PC-9 (cell line): ENCODE measurements around the gene KRTAP12-2. TPM values are rescaled to one million over a fixed set of nuclear protein-coding genes. Genes with fewer than 3 reads are reported as not detected.

ENCODE experiments used
- BruUV-seq: library from RNA; stranded (reverse); fragments of 400-500 nt; replicated peaks from 2 replicates; lab custom pipeline; 2021; lab: Mats Ljungman, UMichigan
- CTCF ChIA-PET: fragments of 300-600 bp; sonication (Branson Sonifier 250); formaldehyde crosslinking; loops from one replicate; lab custom pipeline; 2022; ENCODE audit warnings: antibody characterized with exemption; lab: Charles Lee
- POLR2A ChIA-PET: fragments of 300-600 bp; sonication (Branson Sonifier 250); formaldehyde crosslinking; loops from one replicate; lab custom pipeline; 2022; ENCODE audit warnings: antibody characterized with exemption; ENCODE audit not compliant: unreplicated experiment; lab: Charles Lee
- DNase-seq, 2 experiments: peaks; one replicate each; pipeline versions ENCODE4 v3.0.0 to v3.0.0-alpha.2; 2015 to 2022; ENCODE audit warnings: mixed read lengths in 1 of 2
- H2AFZ ChIP-seq: fragments of 200-600 bp; sonication (generic); 2 replicates; pipeline ENCODE4 v1.8.1; 2017; ENCODE audit warnings: antibody characterized with exemption
- H3F3A ChIP-seq: fragments of 200-600 bp; sonication (generic); 2 replicates; pipeline ENCODE4 v1.8.1; 2017; ENCODE audit warnings: antibody characterized with exemption, mild to moderate bottlenecking, low read depth; ENCODE audit not compliant: insufficient read depth
- H3K27ac ChIP-seq: fragments of 200-600 bp; sonication (generic); 2 replicates; pipeline ENCODE4 v1.6.1; 2016; ENCODE audit warnings: mixed run types
- H3K27me3 ChIP-seq: fragments of 200-600 bp; sonication (generic); 2 replicates; pipeline ENCODE4 v1.6.1; 2016; ENCODE audit warnings: low read depth, mixed run types; ENCODE audit not compliant: insufficient read depth
- H3K36me3 ChIP-seq: fragments of 200-600 bp; sonication (generic); 2 replicates; pipeline ENCODE4 v1.6.1; 2016; ENCODE audit warnings: low read depth, mixed run types
- H3K4me1 ChIP-seq: fragments of 200-600 bp; sonication (generic); replicated peaks from 2 replicates; pipeline ENCODE4 v1.6.1; 2016; ENCODE audit warnings: mixed run types; ENCODE audit not compliant: insufficient read depth
- H3K4me2 ChIP-seq: fragments of 200-600 bp; sonication (generic); 2 replicates; pipeline ENCODE4 v1.6.1; 2017; ENCODE audit warnings: mixed run types
- H3K4me3 ChIP-seq: fragments of 200-600 bp; sonication (generic); 2 replicates; pipeline ENCODE4 v1.6.1; 2016; ENCODE audit warnings: mixed run types
- H3K79me2 ChIP-seq: fragments of 200-600 bp; sonication (generic); 2 replicates; pipeline ENCODE4 v1.6.1; 2017; ENCODE audit warnings: low read depth, mixed run types
- H3K9me2 ChIP-seq: fragments of 200-600 bp; sonication (generic); 2 replicates; pipeline ENCODE4 v1.8.1; 2017; ENCODE audit warnings: mild to moderate bottlenecking; ENCODE audit not compliant: insufficient read depth
- H3K9me3 ChIP-seq: fragments of 200-600 bp; sonication (generic); 2 replicates; pipeline ENCODE4 v1.8.1; 2016; ENCODE audit warnings: low read depth; ENCODE audit not compliant: insufficient read depth
- H4K20me1 ChIP-seq: fragments of 200-600 bp; sonication (generic); 2 replicates; pipeline ENCODE4 v1.8.1; 2017; ENCODE audit not compliant: insufficient read depth
- CTCF ChIP-seq: fragments of 200-600 bp; sonication (generic); conservative IDR thresholded peaks from 2 replicates; pipeline ENCODE4 v1.6.1; 2017; ENCODE audit warnings: mixed run types, antibody characterized with exemption, mild to moderate bottlenecking, moderate library complexity
- EZH2 ChIP-seq: fragments of 200-600 bp; sonication (generic); IDR thresholded peaks from 2 replicates; pipeline ENCODE4 v1.8.0; 2017; ENCODE audit warnings: antibody characterized with exemption, low read depth
- intact Hi-C: fragments of 100-400 bp; cut with micrococcal nuclease; formaldehyde crosslinking; loops from one replicate; pipeline ENCODE4 v1.10.0; 2022; ENCODE audit not compliant: unreplicated experiment
- total RNA-seq: library from RNA; stranded (reverse); gene quantifications from 2 replicates; pipeline ENCODE4 v1.2.3, GENCODE V29; 2021

The KRTAP12-2 gene
- total RNA-seq, 1 experiment from 2014 or later: not detected

- Histone ChIP-seq H3K4me1 (no peaks in the 10 kb centered on the region), H4K20me1 (no peaks in the 10 kb centered on the region), H3K27me3 (peaks cover 67% of the 10 kb centered on the region), H3K4me3 (no peak overlapping the region), H3K27ac (no peak overlapping the region), H3K9me3 (no peaks in the 10 kb centered on the region), H2AFZ (no peak overlapping the region), H3K9me2 (no peaks in the 10 kb centered on the region), H3K79me2 (no peaks in the 10 kb centered on the region), H3K4me2 (no peak overlapping the region), H3F3A (no peaks in the 10 kb centered on the region), H3K36me3 (no peaks in the 10 kb centered on the region)
- intact Hi-C loops: no loop called here
- ChIA-PET CTCF (no interaction called here), POLR2A (no interaction called here)
- DNase-seq: no peak
- TF ChIP-seq EZH2: no peak
- TF ChIP-seq CTCF: no peak
- BruUV-seq: no TSS peak
Observed at GRCh38 chr21:44702973-44703730, 36.4 kb upstream of the KRTAP12-2 start.

DNA sequence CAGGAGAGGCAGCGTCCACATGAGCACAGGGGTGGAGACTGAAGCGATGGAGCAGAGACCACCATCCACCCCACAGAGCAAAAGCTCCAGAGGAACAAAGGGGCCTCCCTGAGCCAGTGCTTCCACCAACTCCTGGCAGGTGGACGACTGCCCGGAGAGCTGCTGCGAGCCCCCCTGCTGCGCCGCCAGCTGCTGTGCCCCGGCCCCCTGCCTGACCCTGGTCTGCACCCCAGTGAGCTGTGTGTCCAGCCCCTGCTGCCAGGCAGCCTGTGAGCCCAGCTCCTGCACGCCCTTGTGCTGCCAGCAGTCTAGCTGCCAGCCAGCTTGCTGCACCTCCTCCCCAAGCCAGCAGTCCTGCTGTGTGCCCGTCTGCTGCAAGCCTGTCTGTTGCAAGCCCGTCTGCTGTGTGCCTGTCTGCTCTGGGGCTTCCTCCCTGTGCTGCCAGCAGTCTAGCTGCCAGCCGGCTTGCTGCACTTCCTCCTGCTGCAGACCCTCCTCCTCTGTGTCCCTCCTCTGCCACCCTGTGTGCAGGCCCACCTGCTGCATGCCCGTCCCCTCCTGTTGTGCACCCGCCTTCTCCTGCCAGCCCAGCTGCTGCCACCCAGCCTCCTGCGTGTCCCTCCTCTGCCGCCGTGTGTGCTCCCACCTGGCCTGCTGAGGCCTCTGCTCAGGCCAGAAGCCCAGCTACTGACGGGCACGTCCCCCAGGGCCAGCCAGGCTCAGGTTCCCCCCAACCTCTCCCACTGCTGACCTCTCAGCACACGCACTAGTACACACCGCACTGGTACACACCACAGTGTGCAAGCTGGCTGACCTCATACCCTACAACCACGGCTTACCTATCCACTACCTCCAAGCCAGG lies 35.6 kb upstream of the KRTAP12-2 start:
- TF ChIP-seq EZH2 (no peak), CTCF (no peak)
- no peaks in the 10 kb centered on the region for H3K79me2 ChIP-seq
- BruUV-seq: no TSS peak
- intact Hi-C loops: no loop called here
- no peak overlapping the region for H2AFZ ChIP-seq
- POLR2A ChIA-PET: no interaction called here
- H3K9me2 ChIP-seq: no peaks in the 10 kb centered on the region
- no peaks in the 10 kb centered on the region for H3F3A ChIP-seq
- H3K36me3 ChIP-seq: no peaks in the 10 kb centered on the region
- H3K9me3 ChIP-seq: no peaks in the 10 kb centered on the region
- CTCF ChIA-PET: no interaction called here
- H3K4me3 ChIP-seq: no peak overlapping the region
- no peak overlapping the region for H3K27ac ChIP-seq
- no peaks in the 10 kb centered on the region for H4K20me1 ChIP-seq
- H3K27me3 ChIP-seq: peaks cover 72% of the 10 kb centered on the region
- H3K4me2 ChIP-seq: no peak overlapping the region
- H3K4me1 ChIP-seq: no peaks in the 10 kb centered on the region
- DNase-seq: no peak

- TF ChIP-seq EZH2: no peak
- no peak for TF ChIP-seq CTCF
- POLR2A ChIA-PET: no interaction called here
- Histone ChIP-seq H3K27ac (no peak overlapping the region), H3K36me3 (no peaks in the 10 kb centered on the region), H3K27me3 (peaks cover 73% of the 10 kb centered on the region), H3K9me2 (no peaks in the 10 kb centered on the region), H3K4me2 (no peak overlapping the region), H4K20me1 (no peaks in the 10 kb centered on the region), H3K4me1 (no peaks in the 10 kb centered on the region), H3K4me3 (no peak overlapping the region), H3F3A (no peaks in the 10 kb centered on the region), H3K79me2 (no peaks in the 10 kb centered on the region), H2AFZ (no peak overlapping the region), H3K9me3 (no peaks in the 10 kb centered on the region)
- no peak for DNase-seq
- CTCF ChIA-PET: no interaction called here
- intact Hi-C loops: no loop called here
- no TSS peak for BruUV-seq
Observed at GRCh38 chr21:44701541-44701940, 34.8 kb upstream of the KRTAP12-2 start.
